Body of pancreas (tissue), 4 donors: ENCODE measurements around the gene FABP2.

Experiments
- POLR2A ChIP-seq, 3 donors: fragments of 450-650 bp; IDR thresholded peaks; one replicate each; pipeline ENCODE4 v1.6.1; 2016; ENCODE audit warnings: antibody characterized with exemption in 3 of 3, mild to moderate bottlenecking in 2 of 3
- TF ChIP-seq, protein P1 (sequence below), 7 experiments: fragments of 450-650 bp in 4 of 7; fragments of 200-600 bp in 3 of 7; sonication (generic) in 3 of 7; IDR thresholded peaks; one replicate each; pipeline ENCODE4 v1.5.1; 2016 to 2019; ENCODE audit warnings: antibody characterized with exemption in 7 of 7

DNA sequence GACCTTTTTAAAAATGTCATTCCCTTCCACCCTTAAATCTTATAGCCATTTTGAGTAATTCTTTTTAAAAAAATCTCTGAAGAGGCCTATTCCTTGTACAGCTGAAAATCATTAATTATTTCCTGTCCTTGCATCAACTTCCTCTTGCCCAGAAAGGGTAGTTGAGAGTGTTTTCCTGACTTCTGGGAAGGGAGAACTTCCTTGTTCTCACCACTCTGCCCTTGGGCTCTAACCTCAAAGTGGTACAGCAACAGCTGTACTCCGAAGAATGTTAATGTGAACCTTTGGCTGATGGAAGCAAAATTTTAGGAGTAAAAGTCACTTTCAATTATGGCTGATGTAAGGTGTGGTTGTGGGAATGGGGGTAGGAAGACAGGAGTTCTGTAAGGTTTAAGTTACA is 15.1 kb upstream of the FABP2 start:
- TF ChIP-seq POLR2A (IDR thresholded peaks at IDR 0.05): no peak
- TF ChIP-seq, protein P1, sequence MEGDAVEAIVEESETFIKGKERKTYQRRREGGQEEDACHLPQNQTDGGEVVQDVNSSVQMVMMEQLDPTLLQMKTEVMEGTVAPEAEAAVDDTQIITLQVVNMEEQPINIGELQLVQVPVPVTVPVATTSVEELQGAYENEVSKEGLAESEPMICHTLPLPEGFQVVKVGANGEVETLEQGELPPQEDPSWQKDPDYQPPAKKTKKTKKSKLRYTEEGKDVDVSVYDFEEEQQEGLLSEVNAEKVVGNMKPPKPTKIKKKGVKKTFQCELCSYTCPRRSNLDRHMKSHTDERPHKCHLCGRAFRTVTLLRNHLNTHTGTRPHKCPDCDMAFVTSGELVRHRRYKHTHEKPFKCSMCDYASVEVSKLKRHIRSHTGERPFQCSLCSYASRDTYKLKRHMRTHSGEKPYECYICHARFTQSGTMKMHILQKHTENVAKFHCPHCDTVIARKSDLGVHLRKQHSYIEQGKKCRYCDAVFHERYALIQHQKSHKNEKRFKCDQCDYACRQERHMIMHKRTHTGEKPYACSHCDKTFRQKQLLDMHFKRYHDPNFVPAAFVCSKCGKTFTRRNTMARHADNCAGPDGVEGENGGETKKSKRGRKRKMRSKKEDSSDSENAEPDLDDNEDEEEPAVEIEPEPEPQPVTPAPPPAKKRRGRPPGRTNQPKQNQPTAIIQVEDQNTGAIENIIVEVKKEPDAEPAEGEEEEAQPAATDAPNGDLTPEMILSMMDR (IDR thresholded peaks at IDR 0.05): no peak
